ENCODE measurements around the gene PAEP.

Gene PAEP

DNA sequence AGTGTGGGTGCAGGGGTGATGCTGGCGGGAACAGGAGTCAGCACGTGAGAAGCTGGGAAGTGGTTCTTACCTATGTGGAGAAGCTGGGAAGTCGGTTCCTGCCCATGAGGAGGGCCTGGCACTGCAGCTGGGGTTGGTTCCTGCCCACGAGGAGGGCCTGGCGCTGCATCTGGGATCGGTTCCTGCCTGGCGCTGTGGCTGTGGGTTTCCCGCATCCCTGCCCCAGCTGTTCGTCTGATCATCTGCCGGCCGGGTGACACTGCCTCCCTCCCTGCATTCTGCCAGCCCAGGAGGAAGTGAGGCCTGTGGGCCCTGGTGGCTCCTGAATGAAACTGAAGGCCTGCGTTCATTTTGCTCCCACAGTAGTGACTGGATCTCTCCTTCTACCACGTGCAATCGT, 10.5 kb upstream of the PAEP start:
- no peak for DNase-seq (ENCODE audit: low spot score)

DNA sequence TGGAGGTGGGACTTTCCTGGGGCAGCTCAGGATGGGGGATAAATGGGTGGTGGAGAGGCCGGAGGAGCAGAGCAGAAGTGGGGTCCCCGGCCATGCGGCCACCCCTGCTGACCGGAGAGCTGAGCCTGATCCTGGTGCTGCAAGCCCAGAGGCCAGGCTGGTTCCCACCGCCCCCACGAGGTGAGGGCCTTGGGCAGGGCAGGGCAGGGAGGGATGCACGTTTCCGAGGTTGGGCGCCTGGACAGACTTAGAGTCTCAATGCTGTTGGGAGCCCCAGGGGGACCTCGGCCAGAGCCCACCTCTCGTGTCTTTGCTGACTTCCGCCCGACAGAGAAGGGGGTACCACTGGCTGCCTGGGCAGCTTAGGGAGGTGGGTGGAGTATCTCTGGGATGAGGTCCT, 10.1 kb upstream of the PAEP start:
- no peak for DNase-seq (ENCODE audit: low spot score)

DNA sequence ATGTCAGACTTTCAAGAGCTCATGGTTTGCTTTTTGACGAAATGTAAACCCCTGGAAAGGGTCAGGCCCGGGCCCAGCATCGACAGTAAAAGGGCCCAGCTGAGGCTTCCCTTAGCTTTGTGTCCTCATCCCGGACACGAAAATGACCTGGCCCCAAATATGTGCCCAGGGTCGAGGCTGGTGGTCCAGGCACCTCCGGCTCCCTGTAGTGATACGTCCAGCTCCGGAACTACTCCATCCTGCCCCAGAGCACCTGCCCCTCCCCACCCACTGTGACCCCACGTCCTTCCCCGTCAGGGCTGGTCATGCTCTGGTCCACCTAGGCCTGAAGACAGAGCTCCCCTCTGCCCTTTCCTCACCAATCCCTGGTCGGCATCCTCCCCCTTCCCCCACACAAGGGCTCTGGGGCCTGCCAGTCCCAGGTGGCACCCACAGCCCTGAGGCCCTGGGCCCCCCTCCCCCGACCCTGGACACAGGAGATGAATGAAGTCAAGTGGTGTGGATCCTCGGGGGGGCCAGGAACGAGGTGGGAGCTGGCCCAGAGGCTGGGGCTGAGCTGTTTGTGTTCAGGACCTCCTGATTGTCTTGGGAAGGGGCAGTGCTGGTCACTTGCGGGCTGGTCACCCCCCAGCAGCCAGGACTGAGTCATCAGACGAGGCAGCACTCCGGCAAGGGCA, 9.4 kb upstream of the PAEP start:
- DNase-seq (ENCODE audit: low spot score): no peak

GRCh38 chr9:135552698-135553171, 8.8 kb upstream of the PAEP start:
- DNase-seq (ENCODE audit: low spot score): no peak

- no peak for DNase-seq (ENCODE audit: low spot score)
Measured at GRCh38 chr9:135554718-135555117, 6.8 kb upstream of the PAEP start.

GRCh38 chr9:135555203-135555602, 6.4 kb upstream of the PAEP start:
- DNase-seq (ENCODE audit: low spot score): peak; percentile 11

DNA sequence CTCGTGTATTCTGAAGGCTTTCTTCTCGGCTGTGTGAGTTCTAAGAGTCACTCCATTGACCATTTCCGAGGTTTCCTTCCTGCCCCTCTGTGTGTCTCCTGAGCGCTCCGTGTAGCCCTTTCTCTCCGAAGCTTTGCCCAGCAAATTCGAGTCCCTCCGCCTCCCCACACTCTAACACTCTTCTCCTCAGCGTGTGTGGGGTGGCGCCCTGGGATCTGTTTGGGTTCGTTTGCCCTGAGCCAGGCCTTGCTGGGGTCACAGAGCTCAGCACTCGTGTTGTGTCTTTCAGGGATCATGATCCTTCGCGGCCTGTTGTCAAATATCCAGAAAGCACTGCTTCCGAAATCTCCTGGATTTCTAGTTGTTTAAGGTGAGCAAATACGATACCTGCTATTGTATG, 5.6 kb upstream of the PAEP start:
- DNase-seq (ENCODE audit: low spot score): no peak

DNA sequence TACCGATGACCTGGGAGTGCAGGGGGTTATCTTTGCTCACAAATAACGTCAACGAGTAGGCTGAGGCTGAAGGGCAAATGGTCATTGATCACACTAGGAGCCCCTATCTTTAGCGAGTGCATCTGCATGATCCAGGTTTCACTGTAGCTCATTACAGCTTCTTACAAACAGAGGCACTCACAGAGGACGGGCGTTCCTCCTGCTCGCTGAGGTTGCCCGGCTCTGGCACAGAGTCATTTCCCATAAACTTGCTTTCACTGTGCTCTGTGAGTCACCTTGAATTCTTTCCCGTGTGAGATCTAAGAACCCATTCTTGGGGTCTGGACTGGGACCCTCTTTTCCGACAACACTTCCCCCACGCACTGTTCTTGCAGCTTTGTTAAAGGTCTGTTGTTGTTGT, 1.9 kb upstream of the PAEP start:
- DNase-seq (ENCODE audit: low spot score): no peak

- DNase-seq (ENCODE audit: low spot score): no peak
Measured at GRCh38 chr9:135562235-135562745, 734 bp downstream of the PAEP start.

- DNase-seq (ENCODE audit: low spot score): no peak
Measured at GRCh38 chr9:135563039-135563476, 1.5 kb downstream of the PAEP start.

GRCh38 chr9:135563858-135564257, 2.3 kb downstream of the PAEP start:
- DNase-seq (ENCODE audit: low spot score): no peak

DNA sequence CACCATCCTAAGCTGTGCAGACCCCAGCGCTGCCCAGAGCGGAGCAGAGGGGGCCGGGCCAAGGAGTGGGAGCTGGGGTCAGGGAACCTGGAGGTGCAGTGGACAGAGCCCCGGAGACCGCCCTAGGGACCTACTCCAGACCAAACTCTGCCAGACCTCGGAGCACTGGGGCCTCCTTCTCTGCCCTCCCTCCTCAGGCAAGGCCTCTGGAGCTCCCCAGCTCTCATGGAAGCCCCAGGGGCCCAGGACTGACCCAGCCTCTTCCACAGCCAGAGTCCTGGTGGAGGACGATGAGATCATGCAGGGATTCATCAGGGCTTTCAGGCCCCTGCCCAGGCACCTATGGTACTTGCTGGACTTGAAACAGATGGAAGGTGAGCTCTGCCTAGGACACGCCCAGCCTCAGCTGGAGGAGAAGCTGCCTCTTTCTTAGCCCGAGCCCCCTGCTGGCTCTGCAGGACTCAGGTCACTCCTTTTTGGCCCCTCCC, 3.6 kb downstream of the PAEP start:
- no peak for DNase-seq (ENCODE audit: low spot score)

DNA sequence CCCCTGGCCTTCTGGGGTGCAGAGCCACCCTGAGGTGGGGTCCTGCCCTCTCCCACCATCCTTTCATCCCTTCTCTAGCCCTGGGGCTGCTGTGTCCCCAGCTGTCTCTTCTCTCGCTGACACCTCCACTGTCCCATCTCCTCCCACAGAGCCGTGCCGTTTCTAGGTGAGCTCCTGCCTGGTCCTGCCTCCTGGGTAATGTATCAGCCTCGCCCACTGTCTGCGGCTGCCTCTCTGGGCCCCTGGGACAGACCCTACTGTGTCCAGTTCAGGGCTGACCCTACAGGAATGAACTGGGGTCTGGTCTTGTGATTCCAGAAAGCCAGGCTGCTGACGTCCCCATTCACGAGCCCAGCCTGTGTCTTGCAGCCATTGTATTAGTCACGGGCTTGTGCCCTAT, 4.1 kb downstream of the PAEP start:
- DNase-seq (ENCODE audit: low spot score): no peak

DNA sequence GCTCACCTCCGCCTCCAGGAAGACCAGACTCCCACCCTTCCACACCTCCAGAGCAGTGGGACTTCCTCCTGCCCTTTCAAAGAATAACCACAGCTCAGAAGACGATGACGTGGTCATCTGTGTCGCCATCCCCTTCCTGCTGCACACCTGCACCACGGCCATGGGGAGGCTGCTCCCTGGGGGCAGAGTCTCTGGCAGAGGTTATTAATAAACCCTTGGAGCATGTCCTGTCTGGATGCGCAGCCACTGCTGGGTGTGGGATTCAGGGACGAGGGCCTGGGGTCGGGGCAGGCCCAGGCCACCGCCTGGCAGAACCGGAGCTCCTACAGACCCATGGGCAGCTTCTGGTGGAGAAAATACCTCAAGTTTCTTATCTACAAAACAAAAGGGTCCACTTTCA, 5.0 kb downstream of the PAEP start:
- peak; percentile 12 for DNase-seq (ENCODE audit: low spot score)

DNA sequence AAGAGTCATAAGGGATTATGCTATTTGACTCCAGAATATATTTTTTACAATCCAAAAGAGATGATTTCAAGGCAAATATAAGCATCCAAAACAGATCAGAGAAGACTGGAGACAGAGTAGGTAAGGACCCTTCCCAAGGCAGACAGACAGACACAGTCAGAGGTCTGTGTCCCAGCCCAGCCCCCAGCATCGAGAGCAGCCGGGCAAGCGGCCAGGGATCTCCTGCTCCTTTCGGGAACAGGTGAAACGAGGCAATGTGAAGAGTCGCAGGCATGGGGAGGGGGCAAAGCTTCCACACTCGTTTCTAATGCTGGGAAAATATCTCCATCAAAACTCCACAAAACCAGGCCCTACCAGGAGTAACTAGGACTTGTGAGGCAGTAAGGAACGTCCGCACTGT, 5.8 kb downstream of the PAEP start:
- no peak for DNase-seq (ENCODE audit: low spot score)

GRCh38 chr9:135568026-135568425, 6.5 kb downstream of the PAEP start:
- DNase-seq (ENCODE audit: low spot score): no peak

- DNase-seq (ENCODE audit: low spot score): no peak
Measured at GRCh38 chr9:135570456-135570855, 8.9 kb downstream of the PAEP start.

DNA sequence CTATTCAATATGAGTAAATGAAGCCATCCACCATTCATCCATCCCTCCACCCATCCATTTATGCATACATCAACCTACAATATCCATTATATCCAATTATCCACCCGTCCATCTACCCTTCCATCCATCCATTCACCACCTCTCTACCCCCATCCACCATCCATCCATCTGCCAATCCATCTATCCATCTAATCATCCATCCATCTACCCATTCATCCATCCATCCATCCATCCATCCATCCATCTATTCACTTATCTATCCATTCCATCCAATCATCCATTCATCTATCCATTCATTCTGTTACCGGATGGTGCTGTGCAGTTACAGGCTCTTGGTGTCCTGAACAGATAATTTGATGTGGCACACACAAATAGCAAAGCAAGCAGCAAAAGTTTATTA, 10.7 kb downstream of the PAEP start:
- no peak for DNase-seq (ENCODE audit: low spot score)

DNA sequence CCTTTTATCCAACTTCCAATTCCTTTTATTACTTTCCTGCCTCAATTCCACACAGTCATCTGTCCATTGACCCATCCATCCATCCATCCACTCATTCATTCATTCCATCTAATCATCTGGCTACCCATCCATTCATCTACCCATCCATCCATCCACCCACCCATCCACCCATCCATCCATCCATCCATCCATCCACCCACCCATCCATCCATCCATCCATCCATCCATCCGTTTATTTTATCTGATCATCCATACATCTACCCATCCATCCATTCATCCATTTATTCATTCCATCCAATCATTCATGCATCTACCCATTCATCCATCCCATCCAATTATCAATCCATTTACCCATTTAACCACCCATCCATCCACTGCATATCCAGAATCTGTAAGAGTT, 11.6 kb downstream of the PAEP start:
- DNase-seq (ENCODE audit: low spot score): no peak

DNA sequence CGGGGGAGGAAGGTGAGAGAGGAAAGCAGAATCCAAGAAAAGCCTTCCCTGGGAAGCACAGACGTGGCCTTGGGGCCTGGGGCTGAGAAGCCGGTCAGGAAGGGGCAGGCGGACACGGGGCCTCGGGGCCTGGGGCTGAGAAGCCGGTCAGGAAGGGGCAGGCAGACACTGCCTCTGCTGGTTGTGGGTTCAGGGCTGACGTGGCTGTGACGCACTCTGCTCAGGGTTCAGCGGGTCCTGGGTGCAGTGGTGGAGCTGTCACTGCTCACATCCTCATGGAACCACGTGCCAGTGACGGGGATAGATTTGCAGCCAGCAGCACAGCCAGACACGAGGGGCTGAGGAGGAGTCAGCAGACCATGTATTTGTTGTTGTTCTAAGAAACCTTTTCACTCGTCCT, 12.8 kb downstream of the PAEP start:
- DNase-seq (ENCODE audit: low spot score): no peak

GRCh38 chr9:135574943-135575342, 13.4 kb downstream of the PAEP start:
- no peak for DNase-seq (ENCODE audit: low spot score)

DNA sequence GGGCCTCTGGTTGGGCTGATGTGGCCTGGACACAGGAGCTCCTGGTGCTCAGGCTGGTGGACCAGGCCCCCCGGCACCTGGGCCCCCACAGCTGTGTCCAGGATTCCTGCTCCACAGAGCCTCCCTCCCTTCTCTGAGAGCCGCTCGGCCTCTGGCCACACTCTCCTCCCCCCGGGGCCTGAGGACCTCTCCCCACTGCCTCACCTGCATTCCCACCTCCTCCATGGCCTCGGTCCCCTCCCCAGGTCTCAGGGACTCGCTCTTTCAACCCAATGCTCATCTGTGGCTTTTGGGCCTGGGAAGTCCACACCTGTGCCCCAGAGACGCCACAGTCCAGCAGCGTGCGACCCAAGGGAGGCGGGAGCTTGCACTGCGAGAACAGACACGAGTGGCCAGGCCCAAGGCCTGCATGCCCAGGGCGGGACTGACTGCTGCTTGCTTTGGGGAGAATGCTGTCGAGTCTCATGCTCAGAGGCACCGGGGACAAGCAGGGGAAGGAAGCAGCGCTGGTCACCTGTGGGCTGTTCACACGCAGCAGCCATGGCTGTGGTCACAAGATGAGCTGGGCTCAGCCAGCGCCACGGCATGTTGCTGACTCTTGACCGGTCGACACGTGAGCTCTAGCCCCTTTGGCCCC, 14.6 kb downstream of the PAEP start:
- DNase-seq (ENCODE audit: low spot score): no peak

- DNase-seq (ENCODE audit: low spot score): no peak
Measured at GRCh38 chr9:135577256-135577655, 15.7 kb downstream of the PAEP start.

GRCh38 chr9:135579356-135579755, 17.8 kb downstream of the PAEP start:
- no peak for DNase-seq (ENCODE audit: low spot score)
